SK-N-SH treated with all-trans-retinoic acid at 6 μM for 48 hours (cell line): Measurements from ENCODE around the gene TOB1.

Source experiments
- ATAC-seq: fragments of 200-7000 bp; cut with Tn5 transposase; 3 replicates; pipeline ENCODE4 v1.9.1; 2020; ENCODE audit warnings: mild to moderate bottlenecking, moderate library complexity
- ARNTL ChIP-seq: fragments of 450-650 bp; formaldehyde crosslinking; IDR thresholded peaks from 2 replicates; pipeline ENCODE4 v1.5.0; 2020; ENCODE audit warnings: low read depth, mild to moderate bottlenecking, moderate library complexity, borderline replicate concordance
- BACH2 ChIP-seq: fragments of 250-450 bp; sonication (Bioruptor Pico); IDR thresholded peaks from 2 replicates; pipeline ENCODE4 v1.9.0; 2021; ENCODE audit warnings: mild to moderate bottlenecking, borderline replicate concordance
- CSDC2 ChIP-seq: fragments of 250-450 bp; sonication (Bioruptor Pico); IDR thresholded peaks from 2 replicates; pipeline ENCODE4 v1.5.0; 2020; ENCODE audit warnings: mild to moderate bottlenecking, moderate library complexity
- ESRRG ChIP-seq: fragments of 250-450 bp; sonication (Bioruptor Pico); IDR thresholded peaks from 2 replicates; pipeline ENCODE4 v1.6.1; 2021; ENCODE audit warnings: mild to moderate bottlenecking
- GLIS3 ChIP-seq: fragments of 250-450 bp; sonication (Bioruptor Pico); IDR thresholded peaks from 2 replicates; pipeline ENCODE4 v1.5.0; 2020; ENCODE audit warnings: mild to moderate bottlenecking, moderate library complexity
- ISL1 ChIP-seq: fragments of 250-450 bp; sonication (Bioruptor Pico); IDR thresholded peaks from 2 replicates; pipeline ENCODE4 v2.1.2; 2022; ENCODE audit warnings: mild to moderate bottlenecking, moderate library complexity
- RARB ChIP-seq: fragments of 250-450 bp; sonication (Bioruptor Pico); IDR thresholded peaks from 2 replicates; pipeline ENCODE4 v1.8.0; 2021; ENCODE audit warnings: mild to moderate bottlenecking, moderate library complexity
- SNAI2 ChIP-seq: fragments of 250-450 bp; sonication (Bioruptor Pico); IDR thresholded peaks from 2 replicates; pipeline ENCODE4 v1.5.0; 2020; ENCODE audit warnings: mild to moderate bottlenecking, moderate library complexity
- TCF4 ChIP-seq: fragments of 250-450 bp; sonication (Bioruptor Pico); IDR thresholded peaks from 2 replicates; pipeline ENCODE4 v1.8.0; 2021; ENCODE audit warnings: mild to moderate bottlenecking, moderate library complexity, borderline replicate concordance
- TOX ChIP-seq: fragments of 250-450 bp; sonication (Bioruptor Pico); IDR thresholded peaks from 2 replicates; pipeline ENCODE4 v1.8.0; 2021; ENCODE audit warnings: mild to moderate bottlenecking, moderate library complexity, borderline replicate concordance
- ZC3H10 ChIP-seq: fragments of 250-450 bp; sonication (Bioruptor Pico); IDR thresholded peaks from 2 replicates; pipeline ENCODE4 v1.5.1; 2021; ENCODE audit warnings: mild to moderate bottlenecking, moderate library complexity
- ZFP3 ChIP-seq: fragments of 250-450 bp; sonication (Bioruptor Pico); IDR thresholded peaks from 2 replicates; pipeline ENCODE4 v1.5.0; 2020; ENCODE audit warnings: mild to moderate bottlenecking, moderate library complexity
- ZFP30 ChIP-seq: fragments of 450-650 bp; formaldehyde crosslinking; IDR thresholded peaks from 2 replicates; pipeline ENCODE4 v1.5.0; 2022; ENCODE audit warnings: mild to moderate bottlenecking, moderate library complexity
- ZNF565 ChIP-seq: fragments of 450-650 bp; formaldehyde crosslinking; conservative IDR thresholded peaks from 2 replicates; pipeline ENCODE4 v1.5.0; 2020; ENCODE audit warnings: low read depth, mild to moderate bottlenecking, moderate library complexity
- ZNF70 ChIP-seq: fragments of 450-650 bp; formaldehyde crosslinking; IDR thresholded peaks from 2 replicates; pipeline ENCODE4 v1.5.0; 2020; ENCODE audit warnings: mild to moderate bottlenecking, moderate library complexity
- ZNF8 ChIP-seq: fragments of 450-650 bp; formaldehyde crosslinking; IDR thresholded peaks from 2 replicates; pipeline ENCODE4 v1.5.0; 2020; ENCODE audit warnings: mild to moderate bottlenecking, moderate library complexity
- TF ChIP-seq, protein P1 (sequence below): fragments of 250-450 bp; sonication (Bioruptor Pico); IDR thresholded peaks from 2 replicates; pipeline ENCODE4 v1.8.0; 2020; ENCODE audit warnings: mild to moderate bottlenecking, moderate library complexity, borderline replicate concordance
- TF ChIP-seq, protein P2 (sequence below): fragments of 250-450 bp; sonication (Bioruptor Pico); IDR thresholded peaks from 2 replicates; pipeline ENCODE4 v1.5.0; 2020; ENCODE audit warnings: mild to moderate bottlenecking, moderate library complexity
- TF ChIP-seq, protein P3 (sequence below): fragments of 250-450 bp; sonication (Bioruptor Pico); IDR thresholded peaks from 2 replicates; pipeline ENCODE4 v1.5.1; 2021; ENCODE audit warnings: mild to moderate bottlenecking, moderate library complexity
- TF ChIP-seq, protein P4 (sequence below): fragments of 250-450 bp; sonication (Bioruptor Pico); IDR thresholded peaks from 2 replicates; pipeline ENCODE4 v1.8.0; 2021; ENCODE audit warnings: low read depth, mild to moderate bottlenecking, moderate library complexity, borderline replicate concordance

Gene TOB1

DNA sequence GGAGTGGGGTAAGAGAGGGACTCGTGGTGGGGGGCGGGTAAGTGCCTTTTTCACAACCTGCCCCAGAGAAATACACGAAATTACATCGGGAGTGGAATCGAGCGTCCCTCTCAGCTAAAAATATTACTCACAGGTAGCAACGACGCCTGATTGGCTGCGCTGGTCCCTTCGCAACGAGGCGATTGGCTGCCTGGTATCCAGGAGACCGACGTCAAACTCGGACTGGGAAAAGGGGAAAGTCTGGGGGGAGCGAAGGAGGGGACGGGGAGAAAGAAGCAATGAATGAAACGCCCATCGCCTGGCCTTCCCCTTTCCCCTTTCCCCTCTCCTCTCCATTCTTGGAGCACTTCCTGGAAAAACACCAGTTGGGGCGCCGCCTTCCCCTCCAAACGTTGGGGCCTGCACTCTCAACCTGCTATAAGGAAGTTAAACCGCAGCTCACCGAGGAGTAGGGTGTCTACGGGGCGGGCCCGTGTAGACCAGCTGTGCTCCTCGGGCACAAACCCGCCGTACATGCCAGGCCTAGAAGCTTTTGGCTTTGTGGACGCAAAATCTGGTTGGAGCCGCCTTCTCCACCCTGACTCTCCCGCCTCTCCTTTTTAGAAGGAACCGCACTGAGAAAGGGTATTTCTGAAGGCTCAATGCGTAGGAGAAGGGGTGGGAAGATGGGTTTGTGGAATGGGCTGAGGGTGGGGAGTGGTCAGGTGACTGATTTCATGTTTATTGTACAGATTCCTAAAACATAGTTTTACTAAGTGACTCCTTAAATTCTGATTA is 1.4 kb upstream of the TOB1 start:
- peak; percentile 80 for ATAC-seq
- TF ChIP-seq CSDC2 (no peak), ISL1 (CRISPR knock-in tag) (0 out of 2 replicates have a peak, but pooled peaks have one; percentile 13), ZNF70 (no peak), ZFP3 (CRISPR knock-in tag) (peak; percentile 78; the same call in 1 of the 2 replicates), ZNF8 (CRISPR knock-in tag) (no peak), ZC3H10 (CRISPR knock-in tag) (no peak), ESRRG (CRISPR knock-in tag) (no peak)
- TF ChIP-seq, protein P1, sequence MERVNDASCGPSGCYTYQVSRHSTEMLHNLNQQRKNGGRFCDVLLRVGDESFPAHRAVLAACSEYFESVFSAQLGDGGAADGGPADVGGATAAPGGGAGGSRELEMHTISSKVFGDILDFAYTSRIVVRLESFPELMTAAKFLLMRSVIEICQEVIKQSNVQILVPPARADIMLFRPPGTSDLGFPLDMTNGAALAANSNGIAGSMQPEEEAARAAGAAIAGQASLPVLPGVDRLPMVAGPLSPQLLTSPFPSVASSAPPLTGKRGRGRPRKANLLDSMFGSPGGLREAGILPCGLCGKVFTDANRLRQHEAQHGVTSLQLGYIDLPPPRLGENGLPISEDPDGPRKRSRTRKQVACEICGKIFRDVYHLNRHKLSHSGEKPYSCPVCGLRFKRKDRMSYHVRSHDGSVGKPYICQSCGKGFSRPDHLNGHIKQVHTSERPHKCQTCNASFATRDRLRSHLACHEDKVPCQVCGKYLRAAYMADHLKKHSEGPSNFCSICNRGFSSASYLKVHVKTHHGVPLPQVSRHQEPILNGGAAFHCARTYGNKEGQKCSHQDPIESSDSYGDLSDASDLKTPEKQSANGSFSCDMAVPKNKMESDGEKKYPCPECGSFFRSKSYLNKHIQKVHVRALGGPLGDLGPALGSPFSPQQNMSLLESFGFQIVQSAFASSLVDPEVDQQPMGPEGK (CRISPR knock-in tag), result 0 out of 2 replicates have a peak, but pooled peaks have one; percentile 31

DNA sequence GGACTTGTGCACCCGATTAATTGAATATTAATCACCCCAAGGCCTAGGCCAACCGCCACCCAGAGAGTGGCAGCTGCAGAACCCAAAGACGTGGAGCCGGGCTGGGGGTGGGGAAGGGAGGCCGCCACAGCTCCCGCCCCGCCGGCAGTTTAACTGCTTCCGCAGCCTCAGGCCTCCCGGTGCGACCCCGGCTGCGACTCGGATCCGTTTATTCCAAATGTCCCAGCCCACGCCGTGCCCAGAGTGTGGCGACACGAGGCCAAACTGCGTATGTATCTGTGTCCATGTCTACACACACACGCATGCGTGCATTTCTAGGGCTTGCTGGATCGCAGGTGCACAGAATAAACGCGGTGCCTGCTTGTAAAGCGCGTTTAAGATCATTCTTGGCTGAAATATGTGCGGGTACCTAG is 802 bp upstream of the TOB1 start:
- 0 out of 2 replicates have a peak, but pooled peaks have one; percentile 51 for TF ChIP-seq ZNF8 (CRISPR knock-in tag)
- TF ChIP-seq ESRRG (CRISPR knock-in tag), result no peak
- no peak for TF ChIP-seq GLIS3 (CRISPR knock-in tag)
- TF ChIP-seq ZNF565 (CRISPR knock-in tag), result 0 out of 2 replicates have a peak, but pooled peaks have one; percentile 23
- 0 out of 2 replicates have a peak, but pooled peaks have one; percentile 33 for TF ChIP-seq ISL1 (CRISPR knock-in tag)
- peak; percentile 84 for TF ChIP-seq SNAI2 (CRISPR knock-in tag)
- peak; percentile 70; the same call in 1 of the 2 replicates for TF ChIP-seq CSDC2
- peak; percentile 49; the same call in 1 of the 2 replicates for TF ChIP-seq ZNF70

DNA sequence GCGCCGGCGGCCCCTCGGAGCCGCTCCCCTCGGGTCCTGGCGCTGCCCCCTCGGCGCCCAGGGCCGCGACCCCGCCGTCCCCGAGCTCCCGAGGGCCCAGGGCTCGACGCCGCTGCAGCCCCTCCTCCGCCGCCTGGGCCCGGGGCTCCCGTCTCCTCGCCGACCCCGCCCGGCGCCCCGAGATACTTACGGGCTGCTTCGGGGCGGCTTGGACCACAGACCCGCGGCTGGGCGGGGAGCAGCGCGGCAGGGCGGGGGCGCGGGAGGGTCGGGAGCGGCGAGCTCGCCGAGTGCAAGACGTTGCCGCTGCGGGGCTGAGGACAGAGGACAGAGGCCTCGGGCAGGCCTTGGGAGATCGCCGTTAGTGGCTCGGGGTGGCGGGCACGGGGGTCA is 290 bp downstream of the TOB1 start:
- TF ChIP-seq, protein P2, sequence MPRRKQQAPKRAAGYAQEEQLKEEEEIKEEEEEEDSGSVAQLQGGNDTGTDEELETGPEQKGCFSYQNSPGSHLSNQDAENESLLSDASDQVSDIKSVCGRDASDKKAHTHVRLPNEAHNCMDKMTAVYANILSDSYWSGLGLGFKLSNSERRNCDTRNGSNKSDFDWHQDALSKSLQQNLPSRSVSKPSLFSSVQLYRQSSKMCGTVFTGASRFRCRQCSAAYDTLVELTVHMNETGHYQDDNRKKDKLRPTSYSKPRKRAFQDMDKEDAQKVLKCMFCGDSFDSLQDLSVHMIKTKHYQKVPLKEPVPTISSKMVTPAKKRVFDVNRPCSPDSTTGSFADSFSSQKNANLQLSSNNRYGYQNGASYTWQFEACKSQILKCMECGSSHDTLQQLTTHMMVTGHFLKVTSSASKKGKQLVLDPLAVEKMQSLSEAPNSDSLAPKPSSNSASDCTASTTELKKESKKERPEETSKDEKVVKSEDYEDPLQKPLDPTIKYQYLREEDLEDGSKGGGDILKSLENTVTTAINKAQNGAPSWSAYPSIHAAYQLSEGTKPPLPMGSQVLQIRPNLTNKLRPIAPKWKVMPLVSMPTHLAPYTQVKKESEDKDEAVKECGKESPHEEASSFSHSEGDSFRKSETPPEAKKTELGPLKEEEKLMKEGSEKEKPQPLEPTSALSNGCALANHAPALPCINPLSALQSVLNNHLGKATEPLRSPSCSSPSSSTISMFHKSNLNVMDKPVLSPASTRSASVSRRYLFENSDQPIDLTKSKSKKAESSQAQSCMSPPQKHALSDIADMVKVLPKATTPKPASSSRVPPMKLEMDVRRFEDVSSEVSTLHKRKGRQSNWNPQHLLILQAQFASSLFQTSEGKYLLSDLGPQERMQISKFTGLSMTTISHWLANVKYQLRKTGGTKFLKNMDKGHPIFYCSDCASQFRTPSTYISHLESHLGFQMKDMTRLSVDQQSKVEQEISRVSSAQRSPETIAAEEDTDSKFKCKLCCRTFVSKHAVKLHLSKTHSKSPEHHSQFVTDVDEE (CRISPR knock-in tag), result no peak
- TF ChIP-seq, protein P3, sequence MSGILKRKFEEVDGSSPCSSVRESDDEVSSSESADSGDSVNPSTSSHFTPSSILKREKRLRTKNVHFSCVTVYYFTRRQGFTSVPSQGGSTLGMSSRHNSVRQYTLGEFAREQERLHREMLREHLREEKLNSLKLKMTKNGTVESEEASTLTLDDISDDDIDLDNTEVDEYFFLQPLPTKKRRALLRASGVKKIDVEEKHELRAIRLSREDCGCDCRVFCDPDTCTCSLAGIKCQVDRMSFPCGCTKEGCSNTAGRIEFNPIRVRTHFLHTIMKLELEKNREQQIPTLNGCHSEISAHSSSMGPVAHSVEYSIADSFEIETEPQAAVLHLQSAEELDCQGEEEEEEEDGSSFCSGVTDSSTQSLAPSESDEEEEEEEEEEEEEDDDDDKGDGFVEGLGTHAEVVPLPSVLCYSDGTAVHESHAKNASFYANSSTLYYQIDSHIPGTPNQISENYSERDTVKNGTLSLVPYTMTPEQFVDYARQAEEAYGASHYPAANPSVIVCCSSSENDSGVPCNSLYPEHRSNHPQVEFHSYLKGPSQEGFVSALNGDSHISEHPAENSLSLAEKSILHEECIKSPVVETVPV (CRISPR knock-in tag), result no peak; the same call in 1 of the 2 replicates
- TF ChIP-seq ZFP3 (CRISPR knock-in tag) (no peak), CSDC2 (no peak), TCF4 (CRISPR knock-in tag) (no peak), RARB (CRISPR knock-in tag) (no peak), ZNF565 (CRISPR knock-in tag) (no peak), BACH2 (CRISPR knock-in tag) (no peak), ISL1 (CRISPR knock-in tag) (no peak), ZNF8 (CRISPR knock-in tag) (no peak), ZFP30 (no peak), SNAI2 (CRISPR knock-in tag) (no peak), TOX (CRISPR knock-in tag) (no peak), GLIS3 (CRISPR knock-in tag) (no peak), ARNTL (CRISPR knock-in tag) (no peak)
- TF ChIP-seq, protein P4, sequence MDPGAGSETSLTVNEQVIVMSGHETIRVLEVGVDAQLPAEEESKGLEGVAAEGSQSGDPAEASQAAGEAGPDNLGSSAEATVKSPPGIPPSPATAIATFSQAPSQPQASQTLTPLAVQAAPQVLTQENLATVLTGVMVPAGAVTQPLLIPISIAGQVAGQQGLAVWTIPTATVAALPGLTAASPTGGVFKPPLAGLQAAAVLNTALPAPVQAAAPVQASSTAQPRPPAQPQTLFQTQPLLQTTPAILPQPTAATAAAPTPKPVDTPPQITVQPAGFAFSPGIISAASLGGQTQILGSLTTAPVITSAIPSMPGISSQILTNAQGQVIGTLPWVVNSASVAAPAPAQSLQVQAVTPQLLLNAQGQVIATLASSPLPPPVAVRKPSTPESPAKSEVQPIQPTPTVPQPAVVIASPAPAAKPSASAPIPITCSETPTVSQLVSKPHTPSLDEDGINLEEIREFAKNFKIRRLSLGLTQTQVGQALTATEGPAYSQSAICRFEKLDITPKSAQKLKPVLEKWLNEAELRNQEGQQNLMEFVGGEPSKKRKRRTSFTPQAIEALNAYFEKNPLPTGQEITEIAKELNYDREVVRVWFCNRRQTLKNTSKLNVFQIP (CRISPR knock-in tag), result no peak
- TF ChIP-seq, protein P1 (CRISPR knock-in tag), result no peak
- no peak; the same call in 1 of the 3 replicates for ATAC-seq

More for the DNA sequence above, 802 bp upstream of the TOB1 start:
- ATAC-seq, result peak; percentile 58
